NCI-H187 treated with DMSO at 0.1 percent for 48 hours (cell line): ENCODE results near the gene MATCAP1.

Experiments used
- DNase-seq: peaks from one replicate; lab custom pipeline; 2025; lab: John Stamatoyannopoulos, UW

MATCAP1 gene

DNA sequence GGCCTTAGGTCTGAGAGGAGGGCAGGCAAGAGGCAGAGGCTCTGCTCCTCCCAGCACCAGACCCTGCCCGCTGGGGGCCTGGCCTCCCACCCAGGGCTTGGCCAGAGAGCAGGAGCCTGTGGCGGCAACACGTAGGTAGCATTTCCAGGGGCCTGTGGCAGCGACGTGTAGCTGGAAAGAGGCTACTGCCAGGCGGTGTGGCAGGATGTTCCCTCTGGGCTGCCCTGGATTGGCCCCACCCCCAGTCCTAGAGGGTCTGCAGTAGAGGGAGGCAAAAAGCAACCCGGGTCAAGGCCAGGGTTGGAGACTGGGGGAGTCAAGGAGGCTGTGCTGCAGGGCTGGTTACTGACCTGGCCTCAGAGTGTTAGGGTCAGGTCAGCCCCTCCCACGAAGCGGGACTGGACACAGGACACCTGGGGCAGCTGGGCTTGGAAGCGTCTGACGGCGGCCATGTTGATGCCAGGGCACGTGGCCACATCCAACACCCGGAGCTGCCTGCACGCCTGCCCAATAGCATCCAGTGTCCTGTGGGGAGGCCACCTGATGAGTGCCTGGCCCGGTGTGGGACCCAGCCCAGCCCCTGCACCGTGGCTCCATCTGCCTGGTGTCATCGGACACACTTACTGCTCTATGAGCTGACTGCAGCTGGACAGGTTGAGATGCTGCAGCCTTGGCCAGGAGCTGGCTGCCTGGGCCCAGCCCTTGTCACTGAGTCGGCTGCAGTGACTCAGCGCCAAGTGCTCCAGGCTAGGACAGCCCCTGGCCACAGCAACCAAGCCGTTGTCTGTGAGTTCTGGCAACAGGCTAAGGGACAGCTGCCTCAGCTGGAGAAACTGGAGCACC lies 23.7 kb upstream of the MATCAP1 start:
- DNase-seq, result no peak

GRCh38 chr16:67206838-67207248 lies 23.1 kb upstream of the MATCAP1 start:
- no peak for DNase-seq

DNA sequence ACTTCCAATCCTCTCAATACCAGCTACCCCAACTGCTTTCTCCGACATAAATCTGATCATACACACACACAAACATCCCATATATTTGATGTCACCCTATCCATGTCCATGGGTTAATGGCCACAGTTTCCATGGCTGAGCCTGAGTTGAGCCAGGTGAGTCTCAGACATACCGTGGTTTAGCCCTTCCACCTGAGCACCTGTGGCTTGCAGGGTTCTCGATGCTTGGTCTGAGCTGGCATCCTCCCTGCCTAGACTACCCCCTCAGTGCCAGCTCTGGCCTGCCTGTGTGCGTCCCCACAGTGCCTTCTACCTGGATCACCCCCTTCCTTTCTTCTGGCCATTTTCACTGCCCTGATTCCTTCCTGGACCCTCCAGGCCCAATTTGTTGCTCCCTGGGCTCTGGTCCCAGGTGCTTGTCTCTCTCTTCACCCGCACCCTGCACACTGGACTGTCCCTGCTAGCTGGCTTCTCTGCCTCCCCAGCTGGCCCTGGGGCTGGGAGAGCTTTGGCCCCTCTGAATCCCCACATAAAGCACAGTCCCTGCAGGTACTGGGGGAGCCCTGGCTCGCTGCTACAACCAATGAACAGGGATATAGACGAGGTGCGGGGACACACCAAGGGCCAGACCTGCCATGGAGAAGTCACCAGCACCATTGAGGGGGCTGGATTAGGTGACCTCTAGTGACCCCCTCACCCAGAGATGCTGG lies 22.5 kb upstream of the MATCAP1 start:
- DNase-seq, result no peak

- DNase-seq, result no peak
Observed at GRCh38 chr16:67204076-67204475, 20.3 kb upstream of the MATCAP1 start.

DNA sequence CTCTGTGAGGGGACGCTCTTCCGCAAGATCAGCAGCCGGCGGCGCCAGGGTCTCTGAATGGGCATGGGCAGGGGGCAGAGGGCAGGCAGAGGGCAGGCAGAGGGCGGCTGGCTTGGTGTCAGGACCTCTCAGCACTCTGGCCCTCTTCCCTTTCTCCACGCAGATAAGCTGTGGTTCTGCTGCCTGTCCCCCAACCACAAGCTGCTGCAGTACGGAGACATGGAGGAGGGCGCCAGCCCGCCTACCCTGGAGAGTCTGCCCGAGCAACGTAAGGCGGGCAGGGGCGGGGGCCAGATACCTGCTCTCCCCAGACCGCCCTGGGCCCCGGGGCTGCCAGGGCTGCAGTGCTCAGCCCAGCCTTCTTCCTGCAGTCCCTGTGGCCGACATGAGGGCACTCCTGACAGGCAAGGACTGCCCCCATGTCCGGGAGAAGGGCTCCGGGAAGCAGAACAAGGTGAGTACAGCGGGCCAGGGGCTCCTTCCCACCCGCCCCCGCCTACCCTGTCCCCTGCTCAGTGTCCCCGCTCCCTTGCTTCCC lies 19.3 kb upstream of the MATCAP1 start:
- DNase-seq, result no peak

GRCh38 chr16:67202426-67202825 lies 18.7 kb upstream of the MATCAP1 start:
- DNase-seq, result no peak

- no peak for DNase-seq
Observed at GRCh38 chr16:67201411-67202345, 17.9 kb upstream of the MATCAP1 start.

- DNase-seq, result no peak
Observed at GRCh38 chr16:67200491-67200890, 16.7 kb upstream of the MATCAP1 start.

DNA sequence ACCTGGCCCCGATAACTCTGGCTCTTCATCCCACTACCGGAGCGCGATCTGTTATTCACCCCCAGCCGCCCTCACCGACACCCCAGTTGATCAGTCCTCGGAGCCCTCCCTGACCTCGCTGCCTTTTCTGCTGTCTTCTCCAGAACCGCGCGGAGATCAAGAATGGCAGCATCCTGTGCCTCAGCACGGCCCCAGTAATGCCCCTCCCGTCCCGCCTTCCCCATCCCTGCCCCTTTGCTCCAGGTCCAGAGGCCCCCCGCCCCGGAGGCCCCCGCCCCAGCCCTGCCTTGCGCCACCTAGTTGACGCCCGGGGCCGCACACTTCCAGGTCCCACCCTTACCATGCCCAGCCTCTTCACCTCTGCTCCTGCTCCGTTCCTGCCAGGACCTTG lies 16.0 kb upstream of the MATCAP1 start:
- DNase-seq, result no peak

DNA sequence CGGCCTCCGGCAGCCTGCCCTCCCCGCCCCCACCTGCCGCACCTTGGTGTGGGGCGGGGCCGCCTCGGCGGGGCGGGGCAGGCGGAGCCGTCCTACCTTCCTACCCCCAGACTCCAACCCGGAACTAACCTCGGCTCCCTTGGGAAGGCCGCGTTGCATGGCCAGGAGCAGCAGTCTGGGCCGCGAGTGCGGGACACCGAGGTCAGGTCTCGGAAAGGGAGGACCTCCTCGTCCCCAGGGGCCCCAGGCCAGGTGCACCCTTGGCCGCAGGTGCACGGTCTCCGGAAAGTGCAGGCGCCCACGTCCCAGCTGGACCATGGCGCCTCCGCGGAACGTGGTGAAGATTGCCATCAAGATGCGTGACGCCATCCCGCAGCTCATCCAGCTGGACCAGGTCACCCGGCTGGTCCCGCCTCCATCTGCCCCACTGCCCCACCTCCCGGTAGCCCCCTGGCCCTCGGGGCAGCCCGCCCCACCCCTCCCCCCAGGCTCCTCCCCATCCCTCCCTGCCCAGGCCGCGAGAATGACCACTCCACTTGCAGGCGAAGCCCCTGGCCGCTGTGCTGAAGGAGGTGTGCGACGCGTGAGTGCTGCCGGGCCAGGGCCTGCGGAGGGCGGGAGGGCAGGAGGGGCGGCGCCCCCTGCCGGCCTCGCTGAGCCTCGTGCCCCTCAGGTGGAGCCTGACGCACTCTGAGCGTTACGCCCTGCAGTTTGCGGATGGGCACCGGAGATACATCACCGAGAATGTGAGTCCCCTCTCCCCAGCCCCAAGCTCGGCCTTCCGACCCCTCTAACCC lies 15.4 kb upstream of the MATCAP1 start, which contains the start of gene ELMO3:
Gene ELMO3, plus strand, starts transcription at position 121 of the 797 bp plus-strand sequence. Its CDS starts 196 bp downstream, at position 317.
- DNase-seq, result no peak

DNA sequence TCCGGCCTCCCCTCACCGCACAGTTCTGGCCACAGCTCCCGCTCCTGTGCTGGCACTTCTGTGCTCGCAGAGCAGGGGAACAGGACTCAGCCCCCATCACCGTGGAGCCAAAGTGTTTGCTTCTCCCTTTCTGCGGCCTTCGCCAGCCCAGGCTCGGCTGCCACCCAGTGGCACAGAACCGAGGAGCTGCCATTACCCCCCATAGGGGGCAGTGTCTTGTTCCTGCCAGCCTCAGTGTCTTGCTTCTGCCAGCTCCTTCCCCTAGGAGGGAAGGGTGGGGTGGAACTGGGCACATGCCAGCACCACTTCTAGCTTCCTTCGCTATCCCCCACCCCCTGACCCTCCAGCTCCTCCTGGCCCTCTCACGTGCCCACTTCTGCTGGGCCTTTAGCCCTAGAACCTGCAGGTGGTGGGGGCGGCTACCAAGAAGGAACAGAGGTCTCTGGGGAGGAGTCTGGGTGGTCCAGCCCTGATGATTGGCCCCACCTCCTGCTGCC lies 14.5 kb upstream of the MATCAP1 start:
- no peak for DNase-seq

- no peak for DNase-seq
Observed at GRCh38 chr16:67197704-67198103, 13.9 kb upstream of the MATCAP1 start.

GRCh38 chr16:67196881-67197280 lies 13.1 kb upstream of the MATCAP1 start:
- no peak for DNase-seq

- DNase-seq, result no peak
Observed at GRCh38 chr16:67195676-67196075, 11.9 kb upstream of the MATCAP1 start.

- no peak for DNase-seq
Observed at GRCh38 chr16:67194260-67194659, 10.5 kb upstream of the MATCAP1 start.

DNA sequence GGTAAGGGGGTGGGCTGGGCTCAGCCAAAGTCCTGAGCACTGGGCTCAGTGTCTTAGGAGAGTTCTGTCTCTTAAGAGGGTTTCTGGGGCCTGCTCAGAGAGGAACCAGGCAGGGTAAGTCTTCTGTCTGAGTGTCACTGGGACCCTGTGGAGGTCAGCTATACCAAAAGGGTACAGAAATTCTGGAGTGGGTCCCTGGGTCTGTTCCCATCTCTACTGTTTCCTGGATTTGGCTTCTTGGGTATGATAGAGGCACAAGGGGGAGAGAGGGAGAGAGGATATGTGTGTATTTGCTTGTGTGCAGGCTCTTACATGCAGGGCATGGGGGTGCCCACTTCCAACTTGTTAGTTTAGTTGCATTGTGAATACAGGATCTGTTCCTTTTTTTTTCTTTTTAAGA lies 9.8 kb upstream of the MATCAP1 start:
- DNase-seq, result no peak

GRCh38 chr16:67192781-67193361 lies 9.1 kb upstream of the MATCAP1 start:
- DNase-seq, result no peak

DNA sequence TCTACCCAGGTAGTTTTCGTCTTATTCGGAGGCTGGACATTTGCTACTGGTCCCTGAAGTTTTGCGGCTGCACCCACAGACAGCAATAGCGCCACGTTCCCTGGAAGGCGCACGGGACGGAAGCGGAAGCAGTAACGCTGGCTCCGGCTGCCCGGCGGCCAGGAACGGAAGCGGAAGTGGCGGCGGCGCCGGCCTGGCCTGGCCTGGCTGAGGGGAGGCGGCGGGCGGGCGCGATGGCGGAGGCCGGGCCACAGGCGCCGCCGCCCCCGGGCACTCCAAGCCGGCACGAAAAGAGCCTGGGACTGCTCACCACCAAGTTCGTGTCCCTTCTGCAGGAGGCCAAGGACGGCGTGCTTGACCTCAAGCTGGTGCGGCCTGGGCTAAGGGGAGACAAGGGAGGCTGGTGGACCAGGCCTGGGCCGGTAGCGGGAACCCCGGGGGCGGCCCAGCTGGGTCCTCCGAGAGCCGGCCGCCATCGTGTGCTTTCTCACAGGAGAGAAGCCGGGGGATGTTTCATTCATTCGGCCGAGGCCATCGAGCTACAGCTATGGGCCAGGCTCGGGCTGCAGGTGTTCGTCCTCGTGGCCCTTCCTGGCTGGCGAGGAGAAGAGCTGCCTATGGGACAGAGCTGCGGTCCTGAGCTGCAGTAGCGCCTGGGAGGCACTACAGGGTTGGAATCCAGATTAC lies 8.4 kb upstream of the MATCAP1 start, which contains the start of gene E2F4:
Gene E2F4, plus strand, starts transcription at position 161 of the 687 bp plus-strand sequence. Its CDS starts 73 bp downstream, at position 234.
- peak; percentile 54 for DNase-seq

DNA sequence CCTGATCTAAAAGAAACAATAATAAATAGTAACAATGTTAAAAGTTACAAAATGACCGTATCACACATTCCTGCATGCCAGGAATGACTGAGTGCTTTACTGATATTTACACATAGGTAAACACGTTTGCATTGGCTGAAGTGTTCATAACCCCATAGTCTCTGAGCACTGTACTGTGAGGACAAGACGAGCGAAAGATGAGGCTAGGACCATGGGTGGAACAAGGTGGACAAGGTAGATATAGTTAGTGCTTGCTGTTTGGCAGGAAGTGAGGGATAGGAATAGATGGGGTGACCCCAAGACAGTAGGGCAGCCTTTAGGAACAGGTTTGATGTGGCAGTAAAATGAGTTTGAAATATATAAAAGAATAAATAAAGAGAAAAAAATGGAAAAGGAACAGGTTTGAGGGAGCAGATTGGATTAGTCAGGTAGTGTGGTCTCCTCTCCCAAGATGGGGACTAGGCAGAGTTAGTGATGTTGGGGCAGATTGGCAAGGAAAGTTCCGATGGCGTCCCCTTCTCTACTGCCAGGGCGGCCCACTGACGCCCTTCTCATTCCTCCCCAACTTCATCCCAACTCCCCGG lies 7.7 kb upstream of the MATCAP1 start:
- DNase-seq, result no peak
